CD14-positive monocyte (primary cell): Measurements from ENCODE around the gene SOST. TPM values are rescaled to one million over a fixed set of nuclear protein-coding genes. Genes with fewer than 3 reads are reported as not detected.

ENCODE experiments used
- DNase-seq, 3 donors: peaks; one replicate each; pipeline ENCODE4 v3.0.0-alpha.2; 2011 to 2022
- H2AFZ ChIP-seq: 2 replicates; pipeline ENCODE4 v1.6.0; 2012; ENCODE audit warnings: mild to moderate bottlenecking, low read depth, low read length, inconsistent platforms; ENCODE audit not compliant: insufficient read depth, poor library complexity, severe bottlenecking
- H3K27ac ChIP-seq, 2 donors: 1 replicate in 1 of 2; 2 replicates in 1 of 2; pipeline ENCODE4 v1.5.1; 2012 to 2013; ENCODE audit warnings: low read length in 2 of 2, control low read depth in 1 of 2, inconsistent platforms in 1 of 2, low read depth in 1 of 2, mild to moderate bottlenecking in 1 of 2
- H3K27me3 ChIP-seq, 2 donors: one replicate each; pipeline versions ENCODE4 v1.6.0 to v1.6.1; 2011 to 2013; ENCODE audit warnings: low read length in 2 of 2; ENCODE audit not compliant: control insufficient read depth in 2 of 2, insufficient read depth in 2 of 2
- H3K36me3 ChIP-seq, 2 donors: replicated peaks in 1 of 2; 1 replicate in 1 of 2; 2 replicates in 1 of 2; pipeline versions ENCODE4 v1.5.1 to v1.6.1; 2012 to 2013; ENCODE audit warnings: low read length in 2 of 2, control low read depth in 1 of 2, inconsistent platforms in 1 of 2, mild to moderate bottlenecking in 1 of 2; ENCODE audit not compliant: insufficient read depth in 2 of 2, control insufficient read depth in 1 of 2
- H3K4me1 ChIP-seq, 2 donors: 1 replicate in 1 of 2; 2 replicates in 1 of 2; pipeline versions ENCODE4 v1.5.1 to v1.6.1; 2012 to 2013; ENCODE audit warnings: low read length in 2 of 2, control low read depth in 1 of 2, inconsistent platforms in 1 of 2, mild to moderate bottlenecking in 1 of 2, moderate library complexity in 1 of 2; ENCODE audit not compliant: insufficient read depth in 2 of 2, control insufficient read depth in 1 of 2
- H3K4me2 ChIP-seq: replicated peaks from 2 replicates; pipeline ENCODE3; 2012; ENCODE audit warnings: low read length, moderate library complexity, mild to moderate bottlenecking; ENCODE audit not compliant: poor library complexity, severe bottlenecking; ENCODE audit errors: extremely low read depth
- H3K4me3 ChIP-seq, 3 experiments: fragments of 200-600 bp in 1 of 3; sonication (generic) in 1 of 3; replicated peaks in 1 of 3; 1 replicate in 2 of 3; 2 replicates in 1 of 3; pipeline ENCODE4 v1.5.1; 2011 to 2013; ENCODE audit warnings: low read length in 3 of 3, mild to moderate bottlenecking in 3 of 3, control low read depth in 2 of 3, low read depth in 2 of 3, inconsistent platforms in 1 of 3, moderate library complexity in 1 of 3
- H3K79me2 ChIP-seq: 2 replicates; pipeline ENCODE4 v1.6.0; 2012; ENCODE audit warnings: mild to moderate bottlenecking, control low read depth, inconsistent platforms, low read length, moderate library complexity; ENCODE audit not compliant: insufficient read depth
- H3K9ac ChIP-seq: 2 replicates; pipeline ENCODE4 v1.6.0; 2017; ENCODE audit warnings: low read length, mild to moderate bottlenecking; ENCODE audit not compliant: insufficient read depth, poor library complexity, severe bottlenecking
- H3K9me3 ChIP-seq, 2 donors: replicated peaks in 1 of 2; 1 replicate in 1 of 2; 2 replicates in 1 of 2; pipeline versions ENCODE4 v1.5.1 to v1.6.1; 2012 to 2013; ENCODE audit warnings: low read length in 2 of 2, control low read depth in 1 of 2; ENCODE audit not compliant: control insufficient read depth in 1 of 2, insufficient read depth in 1 of 2
- H4K20me1 ChIP-seq: 2 replicates; pipeline ENCODE4 v1.6.0; 2012; ENCODE audit warnings: mild to moderate bottlenecking, low read length, control low read depth, moderate library complexity; ENCODE audit not compliant: insufficient read depth
- H3K27ac Mint-ChIP-seq, 7 donors: one replicate each; pipeline ENCODE4 v1.8.0; 2020; ENCODE audit warnings: mild to moderate bottlenecking in 7 of 7, mixed read lengths in 7 of 7, moderate library complexity in 6 of 7, inconsistent platforms in 2 of 7
- H3K27me3 Mint-ChIP-seq, 3 donors: one replicate each; pipeline ENCODE4 v1.8.0; 2021 to 2022; ENCODE audit warnings: low read depth in 3 of 3, mild to moderate bottlenecking in 3 of 3, mixed read lengths in 3 of 3, moderate library complexity in 3 of 3, inconsistent platforms in 1 of 3
- H3K36me3 Mint-ChIP-seq, 2 donors: one replicate each; pipeline ENCODE4 v1.8.0; 2020; ENCODE audit warnings: mixed read lengths in 2 of 2, inconsistent platforms in 1 of 2, mild to moderate bottlenecking in 1 of 2
- H3K4me1 Mint-ChIP-seq: one replicate; pipeline ENCODE4 v1.8.0; 2020; ENCODE audit warnings: mild to moderate bottlenecking, mixed read lengths
- H3K4me3 Mint-ChIP-seq, 2 donors: one replicate each; pipeline ENCODE4 v1.8.0; 2020; ENCODE audit warnings: mild to moderate bottlenecking in 2 of 2, mixed read lengths in 2 of 2, moderate library complexity in 1 of 2
- H3K9me3 Mint-ChIP-seq, 7 donors: one replicate each; pipeline ENCODE4 v1.8.0; 2020 to 2022; ENCODE audit warnings: mixed read lengths in 7 of 7, mild to moderate bottlenecking in 6 of 7, moderate library complexity in 6 of 7, inconsistent platforms in 2 of 7
- CTCF ChIP-seq: fragments of 200-600 bp; IDR thresholded peaks from one replicate; pipeline ENCODE4 v1.8.0; 2022; ENCODE audit warnings: antibody characterized with exemption, mild to moderate bottlenecking
- WGBS: methylation state at CpG from one replicate; pipeline ENCODE4 v1.1.5; 2013; ENCODE audit warnings: missing lambda C conversion rate; ENCODE audit not compliant: insufficient coverage; 5-methylcytosine and 5-hydroxymethylcytosine counted together
- intact Hi-C, 2 donors: fragments of 100-400 bp; cut with micrococcal nuclease; formaldehyde crosslinking; loops; one replicate each; pipeline versions ENCODE4 v1.15.0 to v1.15.1; 2023
- polyA plus RNA-seq, 3 donors: library from polyadenylated mRNA; depleted of rRNA in 1 of 3; unstranded in 2 of 3; stranded (reverse) in 1 of 3; fragments of 300-500 nt in 2 of 3; fragments of >200 nt in 1 of 3; fragmentation: Illumina TruSeq in 2 of 3; gene quantifications; 1 replicate in 2 of 3; 2 replicates in 1 of 3; pipeline ENCODE4 v1.2.3, GENCODE V29; 2012 to 2021

Gene SOST
- polyA plus RNA-seq, 3 donors = not detected

GRCh38 chr17:43767053-43767712 lies 8.6 kb upstream of the SOST start:
- no peaks in the 10 kb centered on the region for H3K27me3 ChIP-seq
- no peak for TF ChIP-seq CTCF
- H3K4me1 ChIP-seq = peaks cover 63 to 64% of the 10 kb centered on the region in 2 donors
- no peak overlapping the region for H2AFZ ChIP-seq
- peak overlapping the region; percentile 14 for H3K4me2 ChIP-seq
- peak overlapping the region; percentile 8 to 90 (median 88) for H3K27ac Mint-ChIP-seq
- no peaks in the 10 kb centered on the region for H3K27me3 Mint-ChIP-seq
- no peaks in the 10 kb centered on the region for H3K9me3 ChIP-seq
- peaks cover 17 to 25% of the 10 kb centered on the region in 2 donors for H3K36me3 ChIP-seq
- peaks cover 10% of the 10 kb centered on the region for H3K79me2 ChIP-seq
- H3K9me3 Mint-ChIP-seq = no peaks in the 10 kb centered on the region
- H4K20me1 ChIP-seq = peaks cover 20% of the 10 kb centered on the region
- peak overlapping the region; percentile 32 to 62 for H3K27ac ChIP-seq
- peak overlapping the region in 1 of 3 experiments; percentile 27 for H3K4me3 ChIP-seq
- H3K4me1 Mint-ChIP-seq = peaks cover 73% of the 10 kb centered on the region
- H3K36me3 Mint-ChIP-seq = peaks cover 31 to 47% of the 10 kb centered on the region in 2 donors
- no peak overlapping the region for H3K9ac ChIP-seq
- WGBS = 83% methylated on average over 4 of the region's 6 CpGs
- intact Hi-C loops = loop anchor here in 1 of 2 donors (5.0 kb wide), 1 partner anchor 185 kb away; no protein-coding TSS in a partner anchor
- no peak overlapping the region for H3K4me3 Mint-ChIP-seq
- no peak for DNase-seq

GRCh38 chr17:43766413-43767052 lies 7.9 kb upstream of the SOST start:
- no peaks in the 10 kb centered on the region for H3K27me3 Mint-ChIP-seq
- no peak overlapping the region for H3K4me3 ChIP-seq
- H2AFZ ChIP-seq = no peak overlapping the region
- H3K4me3 Mint-ChIP-seq = no peak overlapping the region
- peak; percentile 93 for TF ChIP-seq CTCF
- no peak overlapping the region for H3K27ac ChIP-seq
- intact Hi-C loops = loop anchor here in 1 of 2 donors (5.0 kb wide), 1 partner anchor 184 kb away; no protein-coding TSS in a partner anchor
- peak; percentile 34 to 53 (median 52) for DNase-seq
- H3K4me1 ChIP-seq = peaks cover 59 to 61% of the 10 kb centered on the region in 2 donors
- 84% methylated on average over 3 of the region's 7 CpGs for WGBS
- H3K9ac ChIP-seq = no peak overlapping the region
- peaks cover 20% of the 10 kb centered on the region for H4K20me1 ChIP-seq
- H3K9me3 ChIP-seq = no peaks in the 10 kb centered on the region
- H3K9me3 Mint-ChIP-seq = no peaks in the 10 kb centered on the region
- H3K27me3 ChIP-seq = no peaks in the 10 kb centered on the region
- peak overlapping the region in 4 of 7 donors; percentile 37 to 62 (median 60) for H3K27ac Mint-ChIP-seq
- H3K36me3 ChIP-seq = peaks cover 15 to 19% of the 10 kb centered on the region in 2 donors
- no peak overlapping the region for H3K4me2 ChIP-seq
- peaks cover 5% of the 10 kb centered on the region for H3K79me2 ChIP-seq
- H3K4me1 Mint-ChIP-seq = peaks cover 67% of the 10 kb centered on the region
- peaks cover 26 to 40% of the 10 kb centered on the region in 2 donors for H3K36me3 Mint-ChIP-seq
